Naive B cell (primary cell): ENCODE measurements around the gene ESPNL. TPM values are rescaled to one million over a fixed set of nuclear protein-coding genes. Genes with fewer than 3 reads are reported as not detected.

Experiments
- ATAC-seq, 2 donors: fragments of 150-1000 bp; cut with Tn5 transposase; 2 replicates each; pipeline ENCODE4 v1.10.0; 2021; ENCODE audit warnings: low read depth in 2 of 2, mild to moderate bottlenecking in 2 of 2, moderate library complexity in 2 of 2
- DNase-seq: peaks from one replicate; pipeline ENCODE4 v3.0.0; 2022
- H3K27ac Mint-ChIP-seq, 6 donors: one replicate each; pipeline ENCODE4 v1.8.0; 2020 to 2022; ENCODE audit warnings: mild to moderate bottlenecking in 6 of 6, mixed read lengths in 6 of 6, moderate library complexity in 5 of 6, inconsistent platforms in 2 of 6
- H3K27me3 Mint-ChIP-seq, 3 donors: one replicate each; pipeline ENCODE4 v1.8.0; 2021 to 2022; ENCODE audit warnings: mixed read lengths in 3 of 3, mild to moderate bottlenecking in 1 of 3
- H3K36me3 Mint-ChIP-seq, 2 donors: one replicate each; pipeline ENCODE4 v1.8.0; 2020 to 2022; ENCODE audit warnings: mixed read lengths in 2 of 2, inconsistent platforms in 1 of 2, mild to moderate bottlenecking in 1 of 2
- H3K4me1 Mint-ChIP-seq, 3 donors: one replicate each; pipeline ENCODE4 v1.8.0; 2020 to 2022; ENCODE audit warnings: mixed read lengths in 3 of 3, inconsistent platforms in 1 of 3, mild to moderate bottlenecking in 1 of 3, moderate library complexity in 1 of 3
- H3K4me3 Mint-ChIP-seq, 8 donors: one replicate each; pipeline ENCODE4 v1.8.0; 2020 to 2022; ENCODE audit warnings: mild to moderate bottlenecking in 8 of 8, mixed read lengths in 8 of 8, moderate library complexity in 8 of 8, inconsistent platforms in 2 of 8
- H3K9me3 Mint-ChIP-seq, 7 donors: one replicate each; pipeline ENCODE4 v1.8.0; 2020 to 2022; ENCODE audit warnings: mixed read lengths in 7 of 7, mild to moderate bottlenecking in 5 of 7, inconsistent platforms in 2 of 7, moderate library complexity in 1 of 7
- polyA plus RNA-seq, 6 donors: library from polyadenylated mRNA; unstranded; fragments of 300-500 nt; fragmentation: Illumina TruSeq; gene quantifications; one replicate each; pipeline ENCODE4 v1.2.3, GENCODE V29; 2021; ENCODE audit warnings: low read depth in 6 of 6

Gene ESPNL
- polyA plus RNA-seq, 6 donors from 2014 or later, result 0.24 to 0.30 TPM; not detected in 4

GRCh38 chr2:238135601-238136150 lies 35.5 kb downstream of the ESPNL start:
- ATAC-seq, result no peak

GRCh38 chr2:238136820-238137537 lies 36.8 kb downstream of the ESPNL start:
- no peak for DNase-seq
- H3K4me3 Mint-ChIP-seq, result no peak overlapping the region

More at GRCh38 chr2:238135601-238136150, 35.5 kb downstream of the ESPNL start:
- Mint-ChIP-seq H3K9me3 (no peaks in the 10 kb centered on the region), H3K27ac (peak overlapping the region in 1 of 6 donors; percentile 12), H3K4me3 (no peak overlapping the region), H3K4me1 (peaks cover 2 to 12% (median 3%) of the 10 kb centered on the region in 3 donors), H3K36me3 (no peaks in the 10 kb centered on the region), H3K27me3 (no peaks in the 10 kb centered on the region)
- DNase-seq, result no peak

GRCh38 chr2:238137885-238138284 lies 37.7 kb downstream of the ESPNL start:
- no peaks in the 10 kb centered on the region for H3K36me3 Mint-ChIP-seq
- H3K27me3 Mint-ChIP-seq, result no peaks in the 10 kb centered on the region
- peaks cover 2 to 12% (median 7%) of the 10 kb centered on the region in 3 donors for H3K4me1 Mint-ChIP-seq

More at GRCh38 chr2:238136820-238137537, 36.8 kb downstream of the ESPNL start:
- Mint-ChIP-seq H3K9me3 (no peaks in the 10 kb centered on the region), H3K36me3 (no peaks in the 10 kb centered on the region), H3K27ac (no peak overlapping the region), H3K4me1 (peaks cover 2 to 12% (median 7%) of the 10 kb centered on the region in 3 donors), H3K27me3 (no peaks in the 10 kb centered on the region)
- ATAC-seq, result no peak

GRCh38 chr2:238138331-238139195 lies 38.4 kb downstream of the ESPNL start, which contains the start of gene KLHL30:
Gene KLHL30 (plus strand): TSS chr2:238138668. CDS start chr2:238140755, 2,087 bp downstream.
- H3K27ac Mint-ChIP-seq, result peak within 1 kb of the TSS in 2 of 6 donors; percentile 49 to 91
- DNase-seq, result no peak
- peak within 1 kb of the TSS in 4 of 8 donors; percentile 30 to 59 (median 50) for H3K4me3 Mint-ChIP-seq
- H3K9me3 Mint-ChIP-seq, result no peaks in the 10 kb centered on the region
- H3K27me3 Mint-ChIP-seq, result no peaks in the 10 kb centered on the region
- ATAC-seq, result peak; percentile 41 to 50
- H3K4me1 Mint-ChIP-seq, result peaks cover 2 to 12% (median 7%) of the 10 kb centered on the region in 3 donors
- H3K36me3 Mint-ChIP-seq, result no peaks in the 10 kb centered on the region

More at GRCh38 chr2:238137885-238138284, 37.7 kb downstream of the ESPNL start:
- peak overlapping the region in 2 of 6 donors; percentile 49 to 91 for H3K27ac Mint-ChIP-seq
- DNase-seq, result no peak
- peak overlapping the region in 2 of 8 donors; percentile 30 to 34 for H3K4me3 Mint-ChIP-seq
- no peak for ATAC-seq
- H3K9me3 Mint-ChIP-seq, result no peaks in the 10 kb centered on the region

DNA sequence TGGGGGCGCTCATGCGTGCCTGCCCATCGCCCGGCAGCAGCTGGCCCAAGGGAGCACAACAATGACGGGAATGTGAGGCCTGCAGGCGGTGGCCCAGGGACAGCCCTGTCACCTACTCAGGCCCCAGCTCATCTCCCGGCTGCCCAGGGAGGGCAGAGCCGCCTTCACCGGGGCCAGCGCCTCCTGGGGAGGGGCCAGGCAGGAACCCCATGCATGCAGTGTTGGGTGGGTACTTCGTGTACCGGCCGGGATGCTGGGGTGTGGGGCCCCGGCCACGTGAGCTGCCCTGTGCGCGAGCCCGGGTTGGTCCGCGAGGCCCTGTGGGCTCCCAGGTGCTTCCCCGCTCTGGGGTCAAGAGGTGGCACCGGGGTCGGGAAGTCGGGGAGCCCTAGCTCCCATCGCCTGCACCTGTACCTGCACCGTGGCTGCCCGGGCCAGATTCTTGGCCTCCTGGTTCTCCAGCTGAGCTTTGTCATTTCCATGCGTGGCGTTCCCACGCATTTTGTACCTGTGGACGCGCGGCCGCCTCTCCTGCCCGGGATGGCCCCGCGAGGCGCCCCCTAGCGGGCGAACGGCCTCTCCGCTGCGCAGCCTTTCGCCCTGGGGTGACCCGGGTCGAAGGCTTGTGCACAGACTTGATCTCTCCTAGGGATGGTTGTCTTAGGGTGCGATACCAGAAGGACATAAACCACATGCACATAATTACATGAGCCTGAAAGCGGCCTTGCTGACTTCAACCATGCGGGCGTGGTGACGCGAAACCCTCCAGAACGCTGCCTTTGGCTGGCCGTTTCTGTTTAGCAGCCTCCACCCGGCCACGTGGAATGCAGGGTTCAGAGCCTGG lies 39.3 kb downstream of the ESPNL start:
- Mint-ChIP-seq H3K4me1 (peaks cover 2 to 13% (median 12%) of the 10 kb centered on the region in 3 donors), H3K4me3 (peak overlapping the region in 3 of 8 donors; percentile 20 to 53 (median 47)), H3K9me3 (peaks cover 0 to 1% (median 0%) of the 10 kb centered on the region in 7 donors), H3K27ac (no peak overlapping the region), H3K27me3 (no peaks in the 10 kb centered on the region), H3K36me3 (no peaks in the 10 kb centered on the region)
- ATAC-seq, result peak; percentile 43 to 48
- peak; percentile 19 for DNase-seq

DNA sequence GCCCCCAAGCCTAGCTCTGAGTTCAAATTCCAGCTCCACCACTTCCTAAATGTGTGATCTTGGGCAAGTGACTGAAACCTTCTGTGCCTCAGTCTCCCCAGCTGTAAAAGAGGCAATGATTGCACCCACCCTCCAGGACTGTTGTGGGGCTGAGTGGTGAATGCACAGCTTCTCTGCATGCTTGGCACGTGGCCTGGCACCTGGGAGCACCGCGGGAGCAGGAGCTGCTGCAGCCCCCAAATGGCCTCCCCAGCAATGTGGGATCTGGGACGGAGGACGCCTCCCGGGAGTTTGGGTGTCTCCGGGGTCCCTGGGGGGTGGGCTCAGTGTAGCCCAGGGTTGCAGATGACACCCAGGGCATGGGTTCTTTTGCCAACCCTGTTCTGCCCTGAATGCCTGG lies 39.9 kb downstream of the ESPNL start:
- H3K36me3 Mint-ChIP-seq, result no peaks in the 10 kb centered on the region
- peaks cover 0 to 1% (median 0%) of the 10 kb centered on the region in 7 donors for H3K9me3 Mint-ChIP-seq
- no peak for ATAC-seq
- H3K27me3 Mint-ChIP-seq, result no peaks in the 10 kb centered on the region
- H3K4me3 Mint-ChIP-seq, result peak overlapping the region in 2 of 8 donors; percentile 21 to 53
- peaks cover 2 to 13% (median 12%) of the 10 kb centered on the region in 3 donors for H3K4me1 Mint-ChIP-seq
- DNase-seq, result no peak
- no peak overlapping the region for H3K27ac Mint-ChIP-seq

DNA sequence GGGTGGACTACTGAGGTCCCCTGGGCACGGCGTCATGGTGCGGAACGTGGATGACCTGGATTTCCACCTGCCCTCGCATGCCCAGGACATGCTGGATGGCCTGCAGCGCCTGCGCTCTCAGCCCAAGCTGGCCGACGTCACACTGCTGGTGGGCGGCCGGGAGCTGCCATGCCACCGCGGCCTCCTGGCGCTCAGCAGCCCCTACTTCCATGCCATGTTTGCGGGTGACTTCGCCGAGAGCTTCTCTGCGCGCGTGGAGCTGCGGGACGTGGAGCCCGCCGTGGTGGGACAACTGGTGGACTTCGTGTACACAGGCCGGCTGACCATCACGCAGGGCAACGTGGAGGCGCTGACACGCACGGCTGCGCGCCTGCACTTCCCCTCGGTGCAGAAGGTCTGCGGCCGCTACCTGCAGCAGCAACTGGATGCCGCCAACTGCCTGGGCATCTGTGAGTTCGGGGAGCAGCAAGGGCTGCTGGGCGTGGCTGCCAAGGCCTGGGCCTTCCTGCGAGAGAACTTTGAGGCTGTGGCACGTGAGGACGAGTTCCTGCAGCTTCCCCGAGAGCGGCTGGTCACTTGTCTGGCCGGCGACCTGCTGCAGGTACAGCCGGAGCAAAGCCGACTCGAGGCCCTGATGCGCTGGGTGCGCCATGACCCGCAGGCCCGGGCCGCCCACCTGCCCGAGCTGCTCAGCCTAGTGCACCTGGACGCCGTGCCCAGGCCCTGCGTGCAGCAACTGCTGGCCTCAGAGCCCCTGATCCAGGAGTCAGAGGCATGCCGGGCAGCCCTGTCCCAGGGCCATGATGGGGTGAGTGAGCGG lies 40.8 kb downstream of the ESPNL start:
- H3K4me3 Mint-ChIP-seq, result no peak overlapping the region
- peak overlapping the region in 1 of 6 donors; percentile 47 for H3K27ac Mint-ChIP-seq
- H3K36me3 Mint-ChIP-seq, result no peaks in the 10 kb centered on the region
- DNase-seq, result no peak
- no peaks in the 10 kb centered on the region for H3K27me3 Mint-ChIP-seq
- H3K9me3 Mint-ChIP-seq, result peaks cover 0 to 1% (median 0%) of the 10 kb centered on the region in 7 donors
- H3K4me1 Mint-ChIP-seq, result peaks cover 2 to 16% (median 13%) of the 10 kb centered on the region in 3 donors
- no peak for ATAC-seq

DNA sequence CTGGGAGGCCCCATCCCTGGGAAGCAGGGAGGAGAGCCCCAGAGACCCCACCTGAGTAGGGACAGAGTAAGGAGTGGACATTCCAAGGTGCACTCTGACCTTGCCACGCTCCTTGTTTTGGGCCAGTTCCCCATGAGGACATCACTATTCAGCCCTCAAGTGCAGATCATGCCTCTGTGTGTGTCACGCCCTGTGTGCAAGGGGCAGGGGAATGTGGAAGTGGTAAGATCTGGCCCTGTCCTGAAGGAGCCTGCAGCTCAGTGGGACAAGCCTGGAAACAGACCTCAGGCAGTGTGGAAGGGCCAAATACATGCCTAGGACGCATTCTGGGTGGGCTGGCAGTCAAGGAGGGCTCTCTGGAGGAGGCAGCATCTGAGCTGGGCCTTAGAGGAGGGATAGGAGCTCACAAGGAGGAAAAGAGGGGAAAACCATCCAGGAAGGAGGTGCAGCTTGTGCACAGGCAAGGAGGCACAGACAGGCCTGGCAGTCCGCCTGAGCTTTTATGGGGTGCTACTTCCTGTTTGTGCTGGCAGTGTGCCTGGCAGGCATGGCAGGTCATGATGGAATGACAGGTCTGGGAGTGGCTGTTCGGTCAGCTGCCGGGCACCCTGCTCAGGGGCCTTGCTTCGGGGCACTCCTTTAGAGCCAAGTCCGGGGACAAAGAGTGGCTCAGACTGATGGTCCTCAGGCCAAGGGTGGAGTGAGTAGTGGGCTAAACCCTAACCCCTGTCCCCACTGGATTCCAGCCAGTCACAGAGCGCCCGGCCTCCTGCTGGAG lies 41.6 kb downstream of the ESPNL start:
- Mint-ChIP-seq H3K27me3 (no peaks in the 10 kb centered on the region), H3K27ac (peak overlapping the region in 1 of 6 donors; percentile 60), H3K9me3 (peaks cover 0 to 1% (median 0%) of the 10 kb centered on the region in 7 donors), H3K36me3 (no peaks in the 10 kb centered on the region), H3K4me1 (peaks cover 2 to 16% (median 13%) of the 10 kb centered on the region in 3 donors), H3K4me3 (no peak overlapping the region)
- DNase-seq (no peak), ATAC-seq (no peak)

GRCh38 chr2:238142382-238143205 lies 42.5 kb downstream of the ESPNL start:
- ATAC-seq (no peak), DNase-seq (no peak)
- Mint-ChIP-seq H3K27me3 (no peaks in the 10 kb centered on the region), H3K36me3 (no peaks in the 10 kb centered on the region), H3K4me1 (peaks cover 2 to 15% (median 13%) of the 10 kb centered on the region in 3 donors), H3K9me3 (peaks cover 0 to 1% (median 0%) of the 10 kb centered on the region in 7 donors), H3K27ac (no peak overlapping the region), H3K4me3 (peak overlapping the region in 1 of 8 donors; percentile 52)

- Mint-ChIP-seq H3K36me3 (no peaks in the 10 kb centered on the region), H3K27ac (no peak overlapping the region), H3K4me3 (no peak overlapping the region), H3K27me3 (no peaks in the 10 kb centered on the region), H3K9me3 (peaks cover 0 to 1% (median 0%) of the 10 kb centered on the region in 7 donors), H3K4me1 (peaks cover 2 to 13% (median 7%) of the 10 kb centered on the region in 3 donors)
- ATAC-seq (no peak), DNase-seq (no peak)
Observed at GRCh38 chr2:238143239-238143951, 43.3 kb downstream of the ESPNL start.
